SK-N-SH treated with all-trans-retinoic acid at 6 μM for 48 hours (cell line): Measurements from ENCODE around the gene PIK3CD.

Experiments
- ZC3H10 ChIP-seq: fragments of 250-450 bp; sonication (Bioruptor Pico); IDR thresholded peaks from 2 replicates; pipeline ENCODE4 v1.5.1; 2021; ENCODE audit warnings: mild to moderate bottlenecking, moderate library complexity
- ZFP30 ChIP-seq: fragments of 450-650 bp; formaldehyde crosslinking; IDR thresholded peaks from 2 replicates; pipeline ENCODE4 v1.5.0; 2022; ENCODE audit warnings: mild to moderate bottlenecking, moderate library complexity

- TF ChIP-seq ZC3H10 (CRISPR knock-in tag) (no peak), ZFP30 (CRISPR knock-in tag) (no peak)
Measured at GRCh38 chr1:9633493-9633892, 18.0 kb upstream of the PIK3CD start.
